Frontal cortex (tissue), 4 donors: Measurements from ENCODE around the gene ZNF415. TPM values are rescaled to one million over a fixed set of nuclear protein-coding genes. Genes with fewer than 3 reads are reported as not detected.

Experiments used
- DNase-seq, 2 donors: peaks; one replicate each; pipeline ENCODE4 v3.0.0; 2012; ENCODE audit warnings: low spot score in 2 of 2
- FAIRE-seq: peaks from 2 replicates; lab custom pipeline; 2012; peaks lifted over from hg19 to GRCh38; lab: Jason Lieb, UNC
- total RNA-seq: library from RNA; depleted of rRNA; stranded (reverse); fragments of >200 nt; gene quantifications from one replicate; pipeline ENCODE4 v1.2.3, GENCODE V29; 2014
- donor health status: control.
- donor health status: control.
- donor health status: control.

Gene ZNF415
- total RNA-seq, 1 donor from 2014 or later, result 23.6 TPM

- DNase-seq (no peak), FAIRE-seq (no peak)
Measured at GRCh38 chr19:53068199-53068598, 64.5 kb downstream of the ZNF415 start.

DNA sequence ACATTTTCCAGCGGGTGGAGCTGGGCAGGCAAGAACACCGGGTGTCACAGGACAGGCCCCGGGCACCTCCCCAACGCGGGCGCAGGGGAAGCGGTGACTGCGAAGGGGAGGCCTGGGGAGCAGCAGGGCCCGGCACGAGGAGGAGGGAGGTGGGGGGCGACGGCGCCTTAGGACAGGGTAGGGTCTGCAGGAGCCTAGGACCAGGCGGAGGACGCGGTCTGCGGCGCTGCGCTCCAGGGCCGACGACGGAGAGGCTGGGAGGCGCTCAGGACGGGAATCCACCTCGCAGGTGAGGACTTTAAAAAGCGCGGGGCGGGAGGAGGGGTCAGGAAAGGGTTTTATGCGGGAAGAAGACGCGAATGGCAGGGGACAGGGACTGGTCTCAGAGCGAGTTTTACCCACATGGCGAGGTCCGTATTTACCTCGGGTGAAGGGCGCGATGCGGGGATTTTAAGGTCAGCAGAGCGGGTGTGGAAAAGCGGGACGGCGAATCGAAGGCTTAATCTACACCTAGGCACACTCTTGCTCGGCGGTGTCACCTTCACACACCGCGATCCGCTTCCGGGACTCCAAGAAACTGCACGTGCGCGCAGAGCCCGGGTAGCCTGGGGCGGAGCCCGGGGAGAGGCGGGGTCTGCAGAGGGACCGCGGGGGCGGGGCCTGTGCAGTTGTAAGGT, 74.7 kb downstream of the ZNF415 start:
- DNase-seq (no peak), FAIRE-seq (no peak)

Other genes with a start within 250 kb of the ZNF415 start
- 32.2 TPM for gene ZNF320, start 235.3 kb downstream of the ZNF415 start, total RNA-seq
- 3.3 TPM for gene ZNF888, start 209.5 kb downstream of the ZNF415 start, total RNA-seq
- gene ZNF816, start 170.0 kb downstream of the ZNF415 start, total RNA-seq, result 2.4 TPM
- not detected for gene ERVV-1, start 119.0 kb downstream of the ZNF415 start, total RNA-seq
- gene ERVV-2, start 88.2 kb downstream of the ZNF415 start, total RNA-seq, result not detected
- 26.5 TPM for gene ZNF160, start 29.5 kb downstream of the ZNF415 start, total RNA-seq
- 24.5 TPM for gene ZNF347, start 26.1 kb upstream of the ZNF415 start, total RNA-seq
- 6.1 TPM for gene ZNF665, start 60.4 kb upstream of the ZNF415 start, total RNA-seq
- gene ZNF677, start 122.0 kb upstream of the ZNF415 start, total RNA-seq, result 35.5 TPM
- not detected for gene VN1R2, start 125.4 kb upstream of the ZNF415 start, total RNA-seq
- not detected for gene VN1R4, start 134.8 kb upstream of the ZNF415 start, total RNA-seq
- 23.6 TPM for gene ZNF845, start 200.8 kb upstream of the ZNF415 start, total RNA-seq
- 37.5 TPM for gene ZNF525, start 232.8 kb upstream of the ZNF415 start, total RNA-seq